HepG2 (cell line): Measurements from ENCODE around the gene ARL2. TPM values are rescaled to one million over a fixed set of nuclear protein-coding genes. Genes with fewer than 3 reads are reported as not detected.

ENCODE experiments used
- ATAC-seq: fragments of 200-7000 bp; cut with Tn5 transposase; 3 replicates; pipeline ENCODE4 v1.9.1; 2020; ENCODE audit warnings: mild to moderate bottlenecking, moderate library complexity
- BruUV-seq: library from RNA; stranded (reverse); fragments of 400-500 nt; replicated peaks from 2 replicates; lab custom pipeline; 2021; lab: Mats Ljungman, UMichigan
- CTCF ChIA-PET: fragments of 300-600 bp; formaldehyde crosslinking; extraction: SDS; loops from one replicate; lab custom pipeline; 2021; ENCODE audit warnings: low total read pairs, inconsistent platforms, low intra/inter-chr PET ratio; lab: Yijun Ruan, JAX
- POLR2A ChIA-PET: fragments of 350-600 bp; sonication (Branson Sonifier 250); formaldehyde crosslinking; loops from one replicate; lab custom pipeline; 2020; ENCODE audit warnings: antibody characterized with exemption, inconsistent platforms; lab: Yijun Ruan, JAX
- DNase-seq: peaks from one replicate; pipeline ENCODE4 v3.0.0-alpha.2; 2015; ENCODE audit warnings: low spot score
- FAIRE-seq: peaks from 3 replicates; lab custom pipeline; 2011; peaks lifted over from hg19 to GRCh38; lab: Jason Lieb, UNC
- H2AFZ ChIP-seq: one replicate; pipeline ENCODE4 v1.6.1; 2011; ENCODE audit warnings: low read length, inconsistent platforms
- H3K27ac ChIP-seq: fragments of 300-600 bp; 3 replicates; pipeline ENCODE4 v1.8.0; 2011; ENCODE audit warnings: mixed run types, mild to moderate bottlenecking, mixed read lengths, low read length, inconsistent platforms; ENCODE audit not compliant: insufficient read depth; ENCODE audit errors: extremely low read length
- H3K27me3 ChIP-seq, 2 experiments: fragments of 200-600 bp in 1 of 2; 2 replicates in 1 of 2; 3 replicates in 1 of 2; pipeline versions ENCODE4 v1.6.0 to v1.8.0; 2011; ENCODE audit warnings: low read length in 2 of 2, mild to moderate bottlenecking in 2 of 2, moderate library complexity in 2 of 2, inconsistent platforms in 1 of 2; ENCODE audit not compliant: insufficient read depth in 2 of 2, control insufficient read depth in 1 of 2
- H3K36me3 ChIP-seq, 2 experiments: fragments of 200-600 bp in 1 of 2; replicated peaks in 1 of 2; 2 replicates in 1 of 2; 3 replicates in 1 of 2; pipeline versions ENCODE4 v1.5.1 to v1.8.0; 2011; ENCODE audit warnings: low read length in 2 of 2, inconsistent platforms in 1 of 2; ENCODE audit not compliant: insufficient read depth in 2 of 2, control insufficient read depth in 1 of 2
- H3K4me1 ChIP-seq: 2 replicates; pipeline ENCODE4 v1.5.1; 2012; ENCODE audit warnings: low read length, inconsistent platforms; ENCODE audit not compliant: insufficient read depth
- H3K4me2 ChIP-seq: 2 replicates; pipeline ENCODE4 v1.6.0; 2011; ENCODE audit warnings: low read depth, low read length, inconsistent platforms
- H3K4me3 ChIP-seq, 3 experiments: fragments of 200-600 bp in 1 of 3; sonication (generic), shearing (Covaris generic) in 1 of 3; replicated peaks in 1 of 3; 2 replicates each; pipeline ENCODE4 v1.5.1; 2011 to 2016; ENCODE audit warnings: low read length in 3 of 3, inconsistent platforms in 2 of 3, low read depth in 2 of 3, mild to moderate bottlenecking in 2 of 3, control low read depth in 1 of 3, mixed read lengths in 1 of 3; ENCODE audit not compliant: insufficient read depth in 1 of 3
- H3K79me2 ChIP-seq: one replicate; pipeline ENCODE4 v1.6.1; 2011; ENCODE audit warnings: low read length, inconsistent platforms; ENCODE audit not compliant: insufficient read depth
- H3K9ac ChIP-seq: 2 replicates; pipeline ENCODE4 v1.6.0; 2011; ENCODE audit warnings: mild to moderate bottlenecking, low read depth, low read length, inconsistent platforms; ENCODE audit not compliant: insufficient read depth
- H3K9me3 ChIP-seq: 2 replicates; pipeline ENCODE4 v1.5.1; 2012; ENCODE audit warnings: mild to moderate bottlenecking, low read length
- H4K20me1 ChIP-seq: 2 replicates; pipeline ENCODE4 v1.6.0; 2011; ENCODE audit warnings: inconsistent platforms, mild to moderate bottlenecking, low read length, moderate library complexity; ENCODE audit not compliant: insufficient read depth
- CBX2 ChIP-seq, 2 experiments: fragments of 200-600 bp in 1 of 2; sonication (generic); formaldehyde crosslinking in 1 of 2; IDR thresholded peaks; 2 replicates each; pipeline versions ENCODE4 v1.7.0 to v1.8.1; 2018 to 2022; ENCODE audit warnings: low read depth in 2 of 2, low read length in 1 of 2, mild to moderate bottlenecking in 1 of 2, missing genetic modification reagents in 1 of 2
- CENPX ChIP-seq: sonication (generic); formaldehyde crosslinking; IDR thresholded peaks from 2 replicates; pipeline ENCODE4 v1.9.0; 2021; ENCODE audit warnings: mild to moderate bottlenecking, missing genetic modification reagents, moderate library complexity
- EHMT2 ChIP-seq: fragments of 200-600 bp; sonication (generic); IDR thresholded peaks from 2 replicates; pipeline ENCODE4 v1.7.0; 2017; ENCODE audit warnings: antibody characterized with exemption, low read depth, low read length, borderline replicate concordance
- HIVEP1 ChIP-seq: sonication (generic); formaldehyde crosslinking; IDR thresholded peaks from 2 replicates; pipeline ENCODE4 v1.4.0; 2020; ENCODE audit warnings: mild to moderate bottlenecking, missing genetic modification reagents
- KDM4B ChIP-seq: sonication (generic); formaldehyde crosslinking; IDR thresholded peaks from 2 replicates; pipeline ENCODE4 v1.4.0; 2020; ENCODE audit warnings: missing genetic modification reagents
- KDM5B ChIP-seq: sonication (generic); formaldehyde crosslinking; IDR thresholded peaks from 2 replicates; pipeline ENCODE4 v1.4.0; 2020; ENCODE audit warnings: missing genetic modification reagents, mild to moderate bottlenecking, borderline replicate concordance
- NR2F6 ChIP-seq, 2 experiments: IDR thresholded peaks; 2 replicates each; pipeline ENCODE4 v1.6.1; 2016; ENCODE audit warnings: antibody characterized with exemption in 1 of 2, mild to moderate bottlenecking in 1 of 2
- TOPORS ChIP-seq: sonication (generic); formaldehyde crosslinking; IDR thresholded peaks from 2 replicates; pipeline ENCODE4 v1.8.0; 2023; ENCODE audit warnings: mild to moderate bottlenecking, missing genetic modification reagents
- U2AF1 ChIP-seq: fragments of 200-400 bp; formaldehyde crosslinking; optimal IDR thresholded peaks from 2 replicates; pipeline ENCODE3; 2017; ENCODE audit warnings: mild to moderate bottlenecking, low read depth, low read length
- ZFP36 ChIP-seq: fragments of 150-350 bp; IDR thresholded peaks from 2 replicates; pipeline ENCODE4 v1.6.1; 2018; ENCODE audit warnings: borderline replicate concordance, low read length, low read depth; ENCODE audit not compliant: partially characterized antibody
- ZFP41 ChIP-seq: sonication (generic); formaldehyde crosslinking; IDR thresholded peaks from 2 replicates; pipeline ENCODE4 v1.4.0; 2020; ENCODE audit warnings: mild to moderate bottlenecking, missing genetic modification reagents, borderline replicate concordance
- ZFP91 ChIP-seq: sonication (generic); formaldehyde crosslinking; IDR thresholded peaks from 2 replicates; pipeline ENCODE4 v1.9.0; 2022; ENCODE audit warnings: missing genetic modification reagents, mild to moderate bottlenecking, borderline replicate concordance
- ZNF530 ChIP-seq: sonication (generic); formaldehyde crosslinking; IDR thresholded peaks from 2 replicates; pipeline ENCODE4 v1.5.0; 2020; ENCODE audit warnings: low read depth, mild to moderate bottlenecking, missing genetic modification reagents
- ZNF556 ChIP-seq: sonication (generic); formaldehyde crosslinking; IDR thresholded peaks from 2 replicates; pipeline ENCODE4 v1.4.0; 2020; ENCODE audit warnings: mild to moderate bottlenecking, missing genetic modification reagents, borderline replicate concordance
- ZSCAN29 ChIP-seq: sonication (generic); formaldehyde crosslinking; conservative IDR thresholded peaks from 2 replicates; pipeline ENCODE4 v1.4.0; 2020; ENCODE audit warnings: mild to moderate bottlenecking, missing genetic modification reagents
- WGBS: methylation state at CpG from one replicate; pipeline ENCODE4 v1.1.6; 2017; ENCODE audit warnings: low lambda C conversion rate; 5-methylcytosine and 5-hydroxymethylcytosine counted together
- in situ Hi-C: cut with HindIII; loops from 2 replicates; pipeline ENCODE4 v1.10.0; 2017; ENCODE audit warnings: low pct_unique_long_range_greater_than_20kb; ENCODE audit not compliant: extremely low pct_ligation_motif_present
- intact Hi-C: fragments of 100-400 bp; cut with micrococcal nuclease; formaldehyde crosslinking; loops from one replicate; pipeline ENCODE4 v1.10.0; 2022; ENCODE audit not compliant: unreplicated experiment
- polyA plus RNA-seq, 8 experiments: library from polyadenylated mRNA; depleted of rRNA in 3 of 8; stranded (reverse) in 7 of 8; unstranded in 1 of 8; fragments of >200 nt; fragmentation: Illumina TruSeq in 4 of 8; extraction: Trizol in 4 of 8; gene quantifications; 2 replicates each; pipeline versions ENCODE4 v1.2.1 to v1.2.3, GENCODE V29; 2011 to 2016; ENCODE audit warnings: low read depth in 4 of 8, missing spikeins in 1 of 8, mixed read lengths in 1 of 8; ENCODE audit not compliant: insufficient read depth in 1 of 8
- total RNA-seq, 5 experiments: library from RNA; depleted of rRNA; stranded (reverse); fragments of >200 nt; fragmentation: Illumina TruSeq; extraction: Trizol; gene quantifications; 2 replicates each; pipeline ENCODE4 v1.2.3, GENCODE V29; 2016; ENCODE audit warnings: low read depth in 1 of 5
- TF ChIP-seq, protein P1 (sequence below), 2 experiments: fragments of 450-650 bp in 1 of 2; sonication (generic) in 1 of 2; formaldehyde crosslinking; IDR thresholded peaks; 2 replicates each; pipeline versions ENCODE4 v1.5.0 to v1.8.0; 2020 to 2022; ENCODE audit warnings: mild to moderate bottlenecking in 1 of 2, missing genetic modification reagents in 1 of 2
- TF ChIP-seq, protein P2 (sequence below): sonication (generic); formaldehyde crosslinking; IDR thresholded peaks from 2 replicates; pipeline ENCODE4 v1.4.0; 2020; ENCODE audit warnings: missing genetic modification reagents

ARL2 gene
- total and polyA plus RNA-seq, 2 of the 13 experiments (the other 11 are each of a cell fraction or from before 2014, with no cell fraction given) = 82.9 to 84.4 TPM

DNA sequence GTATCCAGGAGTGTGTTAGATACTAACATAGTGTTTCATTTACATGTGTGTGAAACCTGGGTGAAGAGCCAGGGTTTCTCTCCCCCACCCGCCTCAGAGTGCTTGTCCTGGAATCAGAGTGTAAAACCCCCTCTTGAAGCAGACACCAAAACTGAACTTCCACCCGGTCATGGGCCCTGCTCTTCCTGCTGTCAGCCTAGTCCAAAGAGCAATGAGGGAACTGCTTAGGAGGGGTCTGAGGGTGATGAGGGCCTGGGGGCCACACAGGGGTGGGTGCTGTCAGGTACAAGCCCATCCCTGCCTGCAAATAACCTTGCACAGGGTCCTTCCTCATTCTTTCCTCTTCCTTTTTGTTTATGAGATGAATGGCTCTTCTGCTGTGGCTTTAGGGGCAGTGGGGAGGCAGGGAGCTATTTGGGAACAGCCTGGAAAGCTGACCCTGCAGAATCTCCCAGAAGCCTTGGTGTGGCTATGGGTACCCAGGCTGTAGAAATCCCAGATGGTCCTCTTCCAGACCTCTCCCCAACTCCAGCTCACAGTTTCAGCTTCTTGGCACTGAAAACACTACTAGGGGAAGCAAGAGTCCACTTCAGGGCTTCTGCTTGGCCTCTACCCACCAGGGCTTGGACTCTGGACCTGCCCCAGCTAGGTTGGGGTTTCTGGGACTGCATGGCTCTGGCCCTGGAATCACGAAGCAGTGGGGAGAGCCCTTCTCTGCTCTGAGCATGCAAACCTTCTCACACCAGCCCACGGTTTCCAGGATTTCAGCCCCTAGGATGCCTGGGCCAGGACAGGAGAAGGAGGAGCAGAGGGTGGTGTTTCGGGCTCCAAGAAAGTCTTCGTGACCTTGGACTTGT is 25.7 kb upstream of the ARL2 start (continued):
- TF ChIP-seq, protein P1, sequence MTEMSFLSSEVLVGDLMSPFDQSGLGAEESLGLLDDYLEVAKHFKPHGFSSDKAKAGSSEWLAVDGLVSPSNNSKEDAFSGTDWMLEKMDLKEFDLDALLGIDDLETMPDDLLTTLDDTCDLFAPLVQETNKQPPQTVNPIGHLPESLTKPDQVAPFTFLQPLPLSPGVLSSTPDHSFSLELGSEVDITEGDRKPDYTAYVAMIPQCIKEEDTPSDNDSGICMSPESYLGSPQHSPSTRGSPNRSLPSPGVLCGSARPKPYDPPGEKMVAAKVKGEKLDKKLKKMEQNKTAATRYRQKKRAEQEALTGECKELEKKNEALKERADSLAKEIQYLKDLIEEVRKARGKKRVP (CRISPR knock-in tag; IDR thresholded peaks at IDR 0.05) = no peak
- TF ChIP-seq ZFP91 (0 out of 2 replicates have a peak, but pooled peaks have one; percentile 8), KDM5B (CRISPR knock-in tag) (0 out of 2 replicates have a peak, but pooled peaks have one; percentile 31)

DNA sequence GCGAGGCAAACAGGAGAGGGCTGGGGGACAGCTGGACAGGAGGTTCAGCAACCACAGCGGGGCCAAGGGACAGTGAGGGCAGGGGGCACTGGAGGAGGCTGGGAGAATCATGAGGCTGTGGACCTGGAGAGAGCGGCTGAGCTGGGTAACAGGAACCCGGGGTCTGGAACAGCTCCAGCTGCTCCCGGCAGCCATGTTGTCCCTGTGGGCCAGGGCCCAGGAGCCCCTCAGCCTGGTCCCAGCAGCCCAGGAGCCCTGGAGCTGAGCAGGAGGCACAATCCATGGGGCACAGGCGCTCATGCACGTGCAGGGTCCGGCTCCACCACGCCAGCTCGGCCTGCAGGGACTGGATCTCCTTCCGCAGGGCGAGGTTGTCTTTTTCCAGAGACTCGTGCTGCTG is 24.5 kb upstream of the ARL2 start:
- no peaks in the 10 kb centered on the region for H4K20me1 ChIP-seq
- TF ChIP-seq EHMT2 (no peak), TOPORS (no peak), CENPX (CRISPR knock-in tag) (no peak), ZSCAN29 (CRISPR knock-in tag) (no peak), ZFP36 (no peak), CBX2 (IDR thresholded peaks at IDR 0.05; ENCODE audit: low read depth, low read length) (no peak), CBX2 (CRISPR knock-in tag; IDR thresholded peaks at IDR 0.05; ENCODE audit: low read depth) (no peak), ZNF530 (no peak), ZFP41 (no peak), HIVEP1 (CRISPR knock-in tag) (no peak), U2AF1 (no peak), KDM4B (CRISPR knock-in tag) (no peak), NR2F6 (IDR thresholded peaks at IDR 0.05) (no peak), NR2F6 (CRISPR knock-in tag; IDR thresholded peaks at IDR 0.05) (no peak), ZNF556 (CRISPR knock-in tag) (no peak)
- TF ChIP-seq, protein P2, sequence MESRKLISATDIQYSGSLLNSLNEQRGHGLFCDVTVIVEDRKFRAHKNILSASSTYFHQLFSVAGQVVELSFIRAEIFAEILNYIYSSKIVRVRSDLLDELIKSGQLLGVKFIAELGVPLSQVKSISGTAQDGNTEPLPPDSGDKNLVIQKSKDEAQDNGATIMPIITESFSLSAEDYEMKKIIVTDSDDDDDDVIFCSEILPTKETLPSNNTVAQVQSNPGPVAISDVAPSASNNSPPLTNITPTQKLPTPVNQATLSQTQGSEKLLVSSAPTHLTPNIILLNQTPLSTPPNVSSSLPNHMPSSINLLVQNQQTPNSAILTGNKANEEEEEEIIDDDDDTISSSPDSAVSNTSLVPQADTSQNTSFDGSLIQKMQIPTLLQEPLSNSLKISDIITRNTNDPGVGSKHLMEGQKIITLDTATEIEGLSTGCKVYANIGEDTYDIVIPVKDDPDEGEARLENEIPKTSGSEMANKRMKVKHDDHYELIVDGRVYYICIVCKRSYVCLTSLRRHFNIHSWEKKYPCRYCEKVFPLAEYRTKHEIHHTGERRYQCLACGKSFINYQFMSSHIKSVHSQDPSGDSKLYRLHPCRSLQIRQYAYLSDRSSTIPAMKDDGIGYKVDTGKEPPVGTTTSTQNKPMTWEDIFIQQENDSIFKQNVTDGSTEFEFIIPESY (CRISPR knock-in tag) = no peak

More for the DNA sequence above, 24.5 kb upstream of the ARL2 start:
- Histone ChIP-seq H3K9me3 (no peaks in the 10 kb centered on the region), H3K4me1 (peaks cover 49% of the 10 kb centered on the region), H3K27me3 (no peaks in the 10 kb centered on the region), H3K9ac (no peak overlapping the region), H3K36me3 (no peaks in the 10 kb centered on the region; a peak in 1 of 5 replicates), H3K79me2 (no peaks in the 10 kb centered on the region), H3K27ac (peak overlapping the region; percentile 3), H2AFZ (no peak overlapping the region), H3K4me2 (no peak overlapping the region), H3K4me3 (no peak overlapping the region)
- in situ Hi-C loops = no loop called here
- ATAC-seq (0 out of 3 replicates have a peak, but pooled peaks have one; percentile 19), DNase-seq (no peak), FAIRE-seq (no peak)
- intact Hi-C loops = no loop called here
- ChIA-PET POLR2A (interaction anchor here (2.4 kb wide), 1 partner anchor 9 kb away, joined by 9 read pairs; no protein-coding TSS in a partner anchor), CTCF (no interaction called here)
- no TSS peak for BruUV-seq
- 97% methylated on average over 3 of the region's 13 CpGs for WGBS
